ENCODE measurements around the gene SUSD4. TPM values are rescaled to one million over a fixed set of nuclear protein-coding genes. Genes with fewer than 3 reads are reported as not detected.

The SUSD4 gene
- total RNA-seq, 4 donors from 2014 or later, result 0.73 to 8.4 TPM; not detected in 2

DNA sequence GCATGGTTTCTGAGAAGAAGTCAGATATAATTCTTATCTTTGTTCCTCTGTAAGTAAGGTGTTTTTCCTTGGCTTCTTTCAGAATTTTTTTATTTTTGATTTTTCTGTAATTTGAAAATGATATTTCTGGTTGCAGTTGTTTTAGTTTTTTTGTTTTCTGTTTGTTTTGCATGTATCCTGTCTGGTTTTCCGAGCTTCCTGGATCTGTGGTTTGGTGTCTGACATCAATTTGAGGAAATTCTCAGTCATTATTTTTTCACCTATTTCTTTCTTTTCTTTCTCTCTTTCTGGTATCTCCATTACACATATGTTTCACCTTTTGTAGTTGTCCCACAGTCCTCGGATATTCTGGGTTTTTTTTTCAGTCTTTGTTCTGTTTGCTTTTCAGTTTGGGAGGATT is 123.9 kb downstream of the SUSD4 start:
- TF ChIP-seq CTCF (IDR thresholded peaks at IDR 0.05) (no peak), POLR2A (IDR thresholded peaks at IDR 0.05) (no peak)
- DNase-seq, result no peak
- Histone ChIP-seq H3K4me1 (no peaks in the 10 kb centered on the region), H3K27ac (no peak overlapping the region), H3K36me3 (no peaks in the 10 kb centered on the region), H3K4me3 (no peak overlapping the region), H3K9me3 (peaks cover 0 to 3% of the 10 kb centered on the region in 2 donors), H3K27me3 (no peaks in the 10 kb centered on the region)
- intact Hi-C loops (cut with DNase I; ENCODE audit: low total_unique reads), result no loop called here

DNA sequence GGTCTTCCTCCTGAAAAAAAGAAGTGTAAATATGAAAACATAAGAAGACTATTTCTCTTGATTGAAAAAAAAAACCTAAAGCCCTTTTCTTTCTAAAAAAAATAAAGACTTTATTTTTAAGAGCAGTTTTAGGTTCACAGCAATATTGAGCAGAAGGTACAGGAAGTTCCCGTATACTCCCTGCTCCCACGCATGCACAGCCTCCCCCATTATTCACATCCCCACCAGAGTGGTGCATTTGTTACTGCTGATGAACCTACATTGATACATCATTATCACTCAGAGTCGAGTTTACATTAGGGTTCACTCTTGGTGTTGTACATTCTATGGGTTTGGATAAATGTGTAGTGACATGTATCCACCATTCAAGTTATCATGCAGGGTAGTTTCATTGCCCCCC is 128.9 kb downstream of the SUSD4 start:
- no peak for TF ChIP-seq POLR2A (IDR thresholded peaks at IDR 0.05)
- no peak for TF ChIP-seq CTCF (IDR thresholded peaks at IDR 0.05)
- intact Hi-C loops (cut with DNase I; ENCODE audit: low total_unique reads), result no loop called here
- H3K4me1 ChIP-seq, result no peaks in the 10 kb centered on the region
- H3K27ac ChIP-seq, result no peak overlapping the region
- no peak for DNase-seq
- H3K9me3 ChIP-seq, result peaks cover 0 to 3% of the 10 kb centered on the region in 2 donors
- H3K27me3 ChIP-seq, result no peaks in the 10 kb centered on the region
- no peak overlapping the region for H3K4me3 ChIP-seq
- H3K36me3 ChIP-seq, result no peaks in the 10 kb centered on the region

DNA sequence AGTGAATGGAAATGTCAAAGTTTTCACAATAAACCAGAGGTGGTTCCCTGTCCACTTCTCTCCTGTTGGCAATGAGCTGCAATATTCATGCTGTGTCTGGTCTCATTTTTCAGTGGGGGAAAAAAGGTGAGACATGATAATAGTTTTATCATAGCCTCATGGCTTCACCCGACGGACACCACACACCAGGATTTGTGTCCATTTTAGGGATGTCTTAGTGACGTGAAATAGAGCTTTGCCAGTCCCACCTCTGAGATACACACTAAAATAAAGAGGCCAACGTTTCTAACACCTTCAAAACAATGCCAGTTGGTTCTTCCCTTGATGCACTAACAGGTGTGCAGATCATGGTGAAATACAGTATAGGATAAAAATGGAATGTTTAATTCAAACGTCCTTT is 129.4 kb downstream of the SUSD4 start:
- H3K27ac ChIP-seq, result peak overlapping the region in 1 of 2 donors; percentile 36
- H3K4me3 ChIP-seq, result no peak overlapping the region
- peaks cover 0 to 3% of the 10 kb centered on the region in 2 donors for H3K9me3 ChIP-seq
- intact Hi-C loops (cut with DNase I; ENCODE audit: low total_unique reads), result no loop called here
- H3K4me1 ChIP-seq, result no peaks in the 10 kb centered on the region
- DNase-seq, result no peak
- TF ChIP-seq CTCF (IDR thresholded peaks at IDR 0.05) (no peak), POLR2A (IDR thresholded peaks at IDR 0.05) (no peak)
- H3K36me3 ChIP-seq, result no peaks in the 10 kb centered on the region
- H3K27me3 ChIP-seq, result no peaks in the 10 kb centered on the region

DNA sequence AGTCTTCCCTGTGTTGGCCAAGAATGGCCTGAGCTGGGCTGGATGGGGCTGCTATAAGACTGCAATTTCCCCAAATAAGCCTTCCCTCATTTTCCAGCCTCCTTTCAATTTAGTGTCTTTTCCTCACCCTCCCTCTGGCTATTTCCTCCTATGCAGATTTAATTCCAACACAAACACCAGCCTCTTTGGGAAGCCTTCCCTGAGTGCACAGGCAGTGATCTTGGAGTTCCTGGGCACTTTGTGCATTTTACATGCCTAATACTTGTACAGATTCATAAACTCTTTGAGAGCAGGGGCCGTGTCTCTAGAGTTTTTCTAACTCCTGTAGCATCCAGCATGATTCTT is 129.8 kb downstream of the SUSD4 start:
- no peak overlapping the region for H3K4me3 ChIP-seq
- TF ChIP-seq CTCF (IDR thresholded peaks at IDR 0.05), result no peak
- TF ChIP-seq POLR2A (IDR thresholded peaks at IDR 0.05), result no peak
- no peaks in the 10 kb centered on the region for H3K4me1 ChIP-seq
- peak overlapping the region; percentile 16 to 36 for H3K27ac ChIP-seq
- no peaks in the 10 kb centered on the region for H3K27me3 ChIP-seq
- H3K9me3 ChIP-seq, result peaks cover 0 to 3% of the 10 kb centered on the region in 2 donors
- no peaks in the 10 kb centered on the region for H3K36me3 ChIP-seq
- intact Hi-C loops (cut with DNase I; ENCODE audit: low total_unique reads), result no loop called here
- no peak for DNase-seq

- peak in 1 of 2 donors; percentile 28 for DNase-seq
- no peaks in the 10 kb centered on the region for H3K36me3 ChIP-seq
These were observed 130.4 kb downstream of the SUSD4 start for GRCh38 chr1:223233410-223234169.

More at GRCh38 chr1:223233410-223234169, 130.4 kb downstream of the SUSD4 start:
- H3K9me3 ChIP-seq, result peaks cover 0 to 3% of the 10 kb centered on the region in 2 donors
- H3K27ac ChIP-seq, result peak overlapping the region; percentile 16 to 36
- intact Hi-C loops (cut with DNase I; ENCODE audit: low total_unique reads), result no loop called here
- no peak overlapping the region for H3K4me3 ChIP-seq
- no peaks in the 10 kb centered on the region for H3K27me3 ChIP-seq
- no peaks in the 10 kb centered on the region for H3K4me1 ChIP-seq
- no peak for TF ChIP-seq CTCF (IDR thresholded peaks at IDR 0.05)
- TF ChIP-seq POLR2A (IDR thresholded peaks at IDR 0.05), result no peak

Data from uterus (tissue), 4 donors.